NCI-H69 (cell line): ENCODE data around the gene AGAP3.

Experiments
- DNase-seq: peaks from one replicate; lab custom pipeline; 2025; lab: John Stamatoyannopoulos, UW

Gene AGAP3

DNA sequence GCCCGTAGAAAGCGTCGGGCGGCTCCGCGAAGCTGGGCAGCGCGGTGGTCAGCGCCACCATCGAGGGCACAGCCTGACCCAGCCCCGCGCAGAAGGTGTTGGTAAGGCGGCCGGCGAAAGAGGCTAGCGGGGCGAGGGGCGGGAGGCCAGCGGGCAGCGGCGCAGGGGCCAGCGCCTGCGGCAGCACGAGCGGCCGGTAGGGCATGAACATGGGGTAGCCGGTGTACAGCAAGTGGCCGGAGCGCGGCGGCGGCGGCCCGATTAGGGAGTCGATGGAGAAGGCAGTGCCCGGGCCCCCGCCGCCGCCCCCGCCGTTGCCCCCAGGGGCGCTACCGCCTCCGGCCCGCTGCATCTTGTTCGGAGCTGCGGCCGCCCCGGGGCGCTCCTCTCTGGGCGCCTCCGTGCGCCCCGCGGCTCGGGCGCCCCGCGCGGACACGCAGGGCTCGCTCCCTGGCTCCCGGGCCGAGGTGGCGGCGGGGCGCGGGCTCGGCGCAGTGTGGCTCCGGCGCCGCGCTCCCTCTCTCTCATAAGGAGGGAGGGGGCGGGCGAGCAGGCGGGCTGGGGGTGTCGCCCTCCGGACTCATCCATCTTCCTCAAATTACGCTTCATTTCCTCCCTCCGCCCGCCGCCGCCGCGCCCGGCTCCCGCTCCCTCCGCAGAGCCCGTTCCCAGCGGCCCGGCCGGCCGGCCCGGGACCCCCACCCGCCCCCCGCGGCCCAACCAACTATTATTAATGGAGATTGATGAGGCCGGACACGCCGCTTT is 81.1 kb downstream of the AGAP3 start, which contains the start of gene GBX1:
GBX1 (minus strand) TSS at position 498 of the 765 bp plus-strand sequence; CDS start at position 352, 146 bp downstream.
- DNase-seq, result peak; percentile 77

DNA sequence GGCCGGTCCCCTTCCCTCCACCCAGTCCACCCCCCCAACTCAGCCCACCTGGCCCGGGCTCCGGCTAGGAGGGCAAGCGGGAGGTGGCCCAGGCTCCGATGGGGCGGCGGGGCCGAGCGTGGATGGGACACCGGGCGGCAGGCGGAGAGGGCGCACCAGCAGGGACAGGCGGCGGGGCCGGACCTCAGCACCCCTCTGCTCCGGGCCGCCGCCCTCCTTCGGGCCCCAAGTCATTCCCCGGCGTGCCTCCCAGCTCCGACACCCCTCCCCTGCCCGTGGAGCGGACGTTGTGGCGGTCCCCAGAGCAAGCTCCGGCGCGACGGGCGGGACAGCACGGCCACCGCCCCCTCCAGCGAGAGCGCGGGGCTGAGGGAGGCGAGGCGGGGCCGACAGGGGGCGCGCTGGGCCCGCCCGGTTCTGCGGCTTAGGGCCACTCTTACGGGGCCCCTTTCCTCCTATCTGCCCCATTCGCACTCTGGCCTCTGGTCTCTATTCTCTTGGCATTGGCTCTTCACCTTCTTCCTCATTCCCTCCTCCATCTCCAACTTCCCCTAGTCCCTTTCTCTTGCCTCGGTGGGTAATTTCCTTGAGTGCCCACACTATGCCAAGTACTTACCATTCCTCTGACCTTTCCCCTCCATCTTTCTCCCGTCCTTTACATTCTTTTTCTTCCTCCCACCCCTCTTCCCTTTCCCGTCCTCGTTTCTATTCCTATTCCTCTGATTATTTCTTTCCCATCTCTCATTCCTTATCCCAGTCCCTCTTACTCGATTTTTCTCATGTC is 81.9 kb downstream of the AGAP3 start:
- DNase-seq, result peak; percentile 59

DNA sequence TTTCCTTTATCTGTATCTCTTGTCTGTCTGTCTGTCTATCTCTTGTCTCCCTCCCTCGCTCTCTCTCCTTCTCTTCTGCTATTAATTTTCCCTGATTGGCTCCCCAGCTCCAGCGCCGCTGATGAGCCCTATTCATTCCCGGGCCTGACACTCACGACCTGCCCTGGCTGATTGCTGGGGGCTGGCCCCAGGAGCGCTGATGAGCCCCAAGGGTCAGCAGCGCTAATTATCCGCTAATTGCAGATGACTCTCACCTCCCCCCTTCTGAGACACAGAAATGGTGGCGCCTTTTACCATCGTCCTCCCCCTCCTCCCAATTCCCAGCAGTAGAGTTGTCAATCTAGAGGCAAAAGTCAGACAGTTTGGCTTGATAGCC is 82.5 kb downstream of the AGAP3 start:
- DNase-seq, result no peak

DNA sequence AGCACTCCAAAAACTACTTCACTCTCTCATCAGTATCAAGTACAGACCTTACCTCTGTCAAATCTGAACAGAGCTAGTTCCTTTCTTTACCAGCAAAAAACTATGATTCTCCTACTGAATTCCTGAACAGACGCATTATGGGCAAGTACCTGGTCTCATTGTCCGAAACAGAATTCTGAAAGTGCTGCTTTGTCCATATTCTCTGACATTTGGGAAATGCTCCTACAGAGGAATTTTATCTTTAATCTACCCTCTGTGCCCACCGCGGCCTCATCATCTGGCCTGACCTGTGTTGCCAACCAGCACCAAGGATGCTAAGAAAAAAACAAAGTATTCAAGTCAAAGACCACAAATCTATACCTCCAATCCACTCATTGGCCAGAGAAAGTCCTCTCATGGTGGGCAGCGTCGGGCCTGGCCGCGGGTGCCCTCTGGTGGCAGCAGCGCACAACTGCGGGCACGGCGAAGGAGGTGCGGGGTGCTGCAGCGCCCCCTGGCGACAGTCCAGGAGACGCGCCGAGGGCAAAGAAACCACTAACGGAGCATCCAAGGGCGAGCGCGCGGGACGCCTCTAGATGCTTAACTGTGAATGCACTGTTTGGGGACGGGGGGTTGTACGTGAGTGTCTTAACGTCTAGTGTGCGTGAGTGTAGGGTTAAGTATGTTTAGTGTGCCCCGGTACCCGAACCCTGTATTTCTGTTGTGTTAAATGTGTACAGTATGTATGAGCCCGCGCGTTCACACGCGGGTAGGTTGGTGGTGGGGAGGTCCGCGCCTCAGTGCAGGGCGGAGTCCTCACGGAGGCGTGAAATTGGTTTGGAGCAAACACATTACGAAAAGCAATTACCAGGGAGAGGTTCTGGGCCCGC is 86.2 kb downstream of the AGAP3 start:
- DNase-seq, result peak; percentile 74

DNA sequence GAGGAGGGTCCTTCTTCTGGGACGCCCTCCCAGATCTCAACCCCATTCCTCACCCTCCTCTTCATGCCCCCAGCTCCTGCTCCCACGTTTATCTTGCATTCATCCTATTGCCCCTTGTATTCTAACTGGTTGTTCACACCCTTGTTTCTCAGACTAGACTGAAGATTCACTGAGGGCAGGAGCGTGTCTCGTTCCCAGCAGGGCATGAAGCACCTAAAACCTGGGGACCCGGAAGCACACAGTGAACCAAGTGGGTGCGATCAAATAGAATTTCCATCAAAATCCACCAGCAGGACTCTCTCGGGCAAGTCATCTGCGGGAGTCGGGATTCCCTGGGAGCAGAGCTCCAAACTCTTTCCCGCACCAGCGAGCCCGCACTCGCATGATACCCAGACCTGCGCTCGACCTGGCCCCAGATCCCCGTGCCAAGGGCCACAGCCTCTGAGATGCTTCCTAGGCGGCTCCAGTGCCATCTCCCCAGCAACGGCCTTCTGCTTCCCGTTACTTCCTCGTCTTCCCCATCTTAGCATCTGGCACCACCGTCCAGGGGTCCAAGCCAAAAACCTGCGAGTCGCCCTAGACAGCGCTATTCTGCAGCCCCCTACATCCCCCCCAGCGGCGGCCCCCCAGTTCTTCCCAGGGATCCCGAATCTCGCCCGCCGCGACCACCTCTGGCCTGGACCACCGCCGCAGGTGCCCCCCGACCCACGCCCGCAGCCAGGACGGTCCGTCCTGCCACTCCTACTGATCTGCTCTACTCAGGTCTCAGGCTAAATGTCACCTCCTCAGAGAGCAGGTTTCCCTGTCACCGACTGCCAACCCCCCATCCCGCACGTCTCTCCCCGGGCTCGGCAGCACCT is 87.3 kb downstream of the AGAP3 start:
- no peak for DNase-seq

DNA sequence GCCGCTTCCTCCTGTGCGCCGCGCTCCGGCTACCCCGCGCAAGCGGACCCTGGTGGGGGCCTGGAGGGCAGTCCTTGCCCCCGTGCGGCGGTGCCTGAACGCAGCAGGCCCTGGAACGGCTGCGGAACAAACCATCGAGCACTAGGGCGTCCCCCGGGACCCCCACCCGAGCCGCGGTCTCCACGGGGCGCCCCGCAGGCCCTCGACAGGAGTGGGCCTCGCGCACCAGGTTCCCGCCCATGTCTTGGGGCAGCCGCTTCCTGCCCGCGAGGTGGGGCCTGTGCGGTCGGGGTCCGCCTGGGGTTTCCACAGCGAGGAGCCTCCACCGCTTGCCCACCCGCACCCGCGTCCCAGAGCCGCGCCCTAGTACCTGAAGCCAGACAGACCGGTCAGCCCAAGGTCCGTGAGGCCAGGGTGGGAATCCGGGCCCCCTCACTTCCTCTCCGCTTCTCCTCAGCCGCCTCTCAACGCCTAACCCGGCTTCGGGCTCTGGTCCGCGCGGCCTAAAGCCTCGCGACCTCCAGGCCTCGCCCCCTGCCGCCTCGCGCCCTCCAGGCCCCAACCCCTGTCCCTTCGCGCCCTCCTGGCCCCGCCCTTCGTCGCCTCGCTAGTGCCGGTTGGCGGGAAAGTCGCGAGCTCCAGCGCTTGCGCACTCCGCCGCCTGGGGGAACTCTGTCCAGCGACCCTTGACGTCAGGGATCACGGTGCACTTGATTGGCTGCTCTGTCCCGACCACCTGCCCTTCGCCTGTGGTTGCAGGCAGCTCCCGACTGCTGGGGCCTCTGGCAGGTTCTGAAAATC is 88.2 kb downstream of the AGAP3 start:
- no peak for DNase-seq

DNA sequence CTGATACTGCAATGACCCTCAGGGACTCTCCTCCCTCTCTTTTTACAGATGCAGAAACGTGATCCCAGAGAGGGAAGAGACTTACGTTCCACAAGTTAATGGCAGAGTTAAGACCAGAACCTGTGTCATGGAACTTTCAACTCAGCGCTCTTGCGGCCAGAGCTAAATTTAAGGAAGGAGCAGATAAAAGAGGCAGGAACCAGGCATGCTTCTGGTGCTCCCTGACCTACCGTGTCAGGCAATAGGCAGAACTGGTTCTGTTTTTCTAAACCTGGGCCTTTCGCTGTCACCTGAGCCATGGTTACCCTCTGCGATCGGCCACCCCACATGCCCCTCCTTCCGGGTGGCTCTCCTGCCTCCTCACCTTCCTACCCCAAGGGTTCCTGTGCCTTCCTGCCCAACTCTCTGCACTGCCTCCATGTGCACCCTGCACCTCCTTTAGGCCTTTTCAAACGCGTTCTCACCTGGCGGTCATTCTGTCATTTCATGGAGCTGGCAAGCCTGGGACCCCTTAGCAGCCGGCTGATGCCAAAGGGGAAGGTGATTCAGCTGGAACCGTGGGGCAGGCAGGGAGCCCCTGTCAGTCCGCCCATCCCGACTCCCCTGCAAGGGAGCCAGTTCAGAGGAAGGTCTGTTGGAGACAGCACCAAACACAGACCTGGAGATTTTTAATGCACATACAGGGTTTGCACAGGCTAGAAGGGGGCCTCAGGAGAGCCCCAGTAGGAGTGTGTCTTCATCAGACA is 88.9 kb downstream of the AGAP3 start:
- DNase-seq, result no peak

DNA sequence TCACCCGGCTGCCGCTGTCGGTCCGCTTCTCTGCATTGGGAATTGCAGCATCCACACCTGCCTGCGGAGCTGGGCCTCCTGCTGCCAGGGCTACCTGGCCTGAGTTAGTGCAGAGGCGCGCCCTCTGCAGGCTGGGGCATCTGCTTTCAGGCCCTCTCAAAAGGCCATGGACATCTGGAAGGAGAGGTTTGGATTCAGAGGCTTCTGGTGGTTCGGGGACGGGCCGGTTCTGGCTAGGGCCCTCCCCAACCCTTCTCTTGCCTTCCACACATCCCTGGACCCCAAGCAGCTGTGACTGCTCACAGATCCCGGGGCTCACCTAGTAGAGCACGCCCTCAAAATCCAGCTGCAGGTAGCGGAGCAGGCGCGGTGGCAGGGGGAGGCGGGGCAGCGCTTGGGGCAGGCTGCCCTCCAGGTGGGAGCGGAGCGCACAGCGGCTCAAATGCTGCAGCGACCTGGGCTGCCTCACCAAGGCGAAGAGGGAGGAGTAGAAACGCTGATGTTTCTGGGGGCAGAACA is 89.6 kb downstream of the AGAP3 start:
- DNase-seq, result peak; percentile 45

DNA sequence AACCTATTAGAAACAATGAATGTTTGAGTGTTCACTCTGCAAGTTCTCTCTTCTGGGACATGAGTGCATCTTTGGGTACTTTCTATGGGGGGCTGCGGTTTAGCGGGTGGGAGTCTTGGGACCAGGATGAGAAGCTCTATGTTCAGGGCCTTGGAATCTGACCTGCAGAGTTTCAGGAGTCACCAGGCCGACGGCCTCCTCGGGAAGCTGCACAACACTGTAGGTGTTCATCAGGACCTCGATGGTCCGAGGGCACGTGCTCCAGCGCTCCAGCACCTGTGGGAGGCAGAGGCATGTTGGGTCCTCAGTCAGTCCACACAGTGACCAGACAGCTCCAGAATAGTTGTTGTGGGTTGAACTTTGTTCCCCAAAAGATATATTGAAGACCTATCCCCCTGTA is 90.1 kb downstream of the AGAP3 start:
- DNase-seq, result no peak

DNA sequence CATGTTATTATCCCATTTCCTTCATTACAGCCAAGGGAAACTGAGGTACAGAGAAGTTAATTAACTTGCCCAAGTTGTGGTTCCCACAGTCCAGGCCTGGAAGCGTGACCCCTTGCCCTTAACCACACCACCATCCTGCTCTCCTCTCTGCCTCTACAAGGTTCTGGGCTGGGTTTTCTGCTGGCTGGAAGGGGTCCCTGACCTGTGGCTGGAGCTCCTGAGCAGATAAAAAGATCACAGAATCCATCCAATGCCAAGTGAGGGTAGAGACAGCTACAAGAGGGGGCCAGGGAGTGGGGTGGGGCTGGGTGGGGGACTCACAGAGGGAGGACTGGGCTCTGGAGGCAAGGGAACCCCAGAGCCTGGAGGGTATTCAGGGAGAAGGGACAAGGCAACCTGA is 91.0 kb downstream of the AGAP3 start:
- no peak for DNase-seq

DNA sequence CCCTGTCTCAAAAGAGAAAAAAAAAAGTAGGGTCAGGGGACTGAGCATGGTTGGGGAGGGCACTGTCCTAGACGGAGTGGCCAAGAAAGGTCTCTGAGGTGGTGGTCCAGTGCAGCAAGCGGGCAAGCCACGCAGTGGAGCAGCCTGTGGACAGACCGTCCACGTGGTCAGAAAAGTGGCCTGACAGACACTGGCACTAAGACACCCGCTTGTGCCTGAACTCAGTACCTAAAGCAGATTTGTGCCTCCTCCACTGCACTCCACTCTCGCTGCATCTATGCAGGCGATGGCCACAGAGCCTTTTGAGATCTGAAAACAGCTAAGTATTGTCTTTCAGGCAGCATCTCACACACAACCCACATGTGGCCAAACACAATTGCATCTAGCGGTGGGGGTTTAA is 92.0 kb downstream of the AGAP3 start:
- DNase-seq, result no peak

DNA sequence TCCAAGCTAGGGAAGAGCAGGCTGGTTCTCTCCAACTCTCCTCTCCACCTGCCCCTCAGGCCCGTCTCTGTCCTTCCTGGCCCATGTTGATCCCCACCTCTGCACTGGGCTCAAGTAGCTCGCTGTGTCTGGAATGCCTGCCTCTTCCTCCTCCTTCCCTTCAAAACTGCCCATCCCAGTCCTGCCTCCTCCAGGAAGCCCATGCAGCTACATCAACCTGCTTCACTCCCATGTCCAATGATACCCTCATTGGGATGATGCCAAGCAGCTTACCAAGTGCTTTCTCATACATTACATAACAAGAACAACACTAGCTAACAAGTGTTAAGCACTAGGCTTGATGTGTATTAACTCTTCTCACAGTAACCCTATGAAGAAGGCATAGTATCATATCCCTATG is 92.6 kb downstream of the AGAP3 start:
- DNase-seq, result no peak

DNA sequence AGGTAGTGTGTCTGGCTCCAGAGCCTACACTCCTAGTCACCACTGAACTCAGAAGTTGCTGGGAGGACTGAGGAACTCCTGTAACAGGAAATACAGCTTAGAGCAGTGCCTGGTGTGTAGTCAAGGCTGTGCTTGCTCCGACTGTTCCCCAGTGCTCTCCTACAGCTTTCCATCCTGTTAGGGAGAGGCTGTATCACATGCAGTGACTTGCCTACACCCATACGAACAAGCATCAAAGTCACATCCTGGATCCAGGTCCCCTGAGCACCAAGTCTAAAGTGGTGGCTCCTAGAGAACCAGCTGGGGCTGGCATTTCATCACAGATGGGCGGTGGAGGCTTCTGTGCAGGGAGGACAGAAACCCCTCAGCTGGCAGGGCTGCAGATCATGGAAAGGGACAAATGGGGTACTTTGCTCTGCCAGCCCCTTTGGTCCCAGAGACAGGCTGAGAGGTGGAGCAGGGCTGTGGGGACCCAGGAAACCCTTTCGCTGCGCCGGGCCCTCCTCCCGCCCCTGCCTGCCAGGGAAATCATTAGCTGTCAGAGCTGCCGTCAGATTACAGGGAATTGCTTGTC is 93.1 kb downstream of the AGAP3 start:
- DNase-seq, result no peak

DNA sequence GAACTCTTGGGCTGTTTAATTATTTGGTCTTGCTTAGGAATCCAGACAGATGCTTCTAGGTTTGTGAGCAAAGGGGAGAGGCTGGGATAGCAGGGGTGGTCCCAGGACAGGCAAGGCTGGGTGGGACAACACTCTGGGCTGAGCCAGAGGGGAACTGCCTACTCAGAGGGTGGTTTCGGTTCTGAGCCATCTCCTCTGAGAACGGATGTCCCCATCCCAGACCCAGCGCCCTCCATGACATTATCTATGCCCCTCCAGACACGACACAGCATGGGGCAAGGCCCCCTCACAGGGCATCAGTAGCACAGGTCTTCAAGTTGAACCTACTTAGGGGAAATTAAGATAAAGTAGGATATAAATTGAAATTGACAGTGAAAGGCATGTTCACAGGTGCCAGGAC is 93.7 kb downstream of the AGAP3 start:
- DNase-seq, result no peak

DNA sequence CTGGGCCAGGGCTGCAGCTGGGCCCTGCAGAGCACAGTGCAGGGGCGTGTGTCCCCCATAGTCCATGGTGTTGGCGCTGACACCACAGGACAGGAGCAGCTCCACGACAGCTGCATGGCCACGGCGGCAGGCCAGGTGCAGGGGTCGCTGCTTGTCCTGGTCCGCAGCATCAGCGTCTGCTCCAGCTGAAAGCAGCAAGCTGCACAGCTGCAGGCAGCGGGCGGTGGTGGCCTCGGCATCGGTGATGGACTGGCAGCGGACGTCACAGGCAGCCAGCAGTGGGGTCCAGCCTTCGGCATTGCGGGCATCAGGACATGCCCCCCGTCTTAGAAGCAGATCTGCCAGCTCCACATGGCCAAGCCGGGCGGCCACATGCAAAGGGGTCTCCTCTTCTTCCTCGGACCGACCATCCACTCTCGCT is 94.7 kb downstream of the AGAP3 start:
- DNase-seq, result no peak

DNA sequence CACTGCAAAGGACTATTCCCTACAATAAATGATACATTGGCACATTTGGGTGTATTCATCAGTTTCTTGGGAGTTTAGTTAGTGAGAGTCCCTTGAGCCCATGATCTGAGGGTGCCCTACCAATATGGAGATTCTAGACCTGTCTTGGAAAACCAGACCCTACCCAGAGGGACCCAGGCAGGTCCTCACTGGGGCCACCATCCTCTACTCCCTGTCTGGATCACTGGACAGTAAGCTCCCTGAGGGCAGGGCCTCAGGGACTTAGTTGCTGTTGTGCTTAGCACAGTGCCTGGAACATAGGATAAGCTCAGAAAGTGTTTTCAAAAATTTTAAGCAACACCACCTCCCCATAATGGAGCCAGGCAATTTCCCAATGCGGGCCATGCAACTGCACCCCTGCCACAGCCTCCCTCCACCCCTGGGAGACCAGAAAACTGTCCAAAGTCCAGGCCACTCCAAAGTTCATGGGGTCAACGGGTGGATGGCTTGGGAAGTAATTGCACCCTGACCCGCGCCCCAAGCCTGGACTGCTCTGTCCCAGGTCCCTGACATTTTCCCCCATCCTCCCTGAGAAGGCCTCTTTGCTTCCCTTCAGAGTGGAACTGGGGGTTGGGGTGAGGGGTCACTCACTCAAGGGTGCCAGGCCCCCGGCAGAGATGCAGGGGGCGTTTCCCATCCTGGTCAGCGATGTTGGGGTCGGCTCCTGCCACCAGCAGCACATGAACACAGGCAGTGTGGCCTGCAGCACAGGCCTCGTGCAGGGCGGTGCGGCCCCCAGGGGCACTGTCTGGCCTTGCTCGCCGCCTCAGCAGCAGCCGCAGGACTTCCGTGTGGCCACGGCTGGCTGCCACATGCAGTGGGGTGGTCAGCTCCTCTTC is 99.7 kb downstream of the AGAP3 start:
- DNase-seq, result no peak

DNA sequence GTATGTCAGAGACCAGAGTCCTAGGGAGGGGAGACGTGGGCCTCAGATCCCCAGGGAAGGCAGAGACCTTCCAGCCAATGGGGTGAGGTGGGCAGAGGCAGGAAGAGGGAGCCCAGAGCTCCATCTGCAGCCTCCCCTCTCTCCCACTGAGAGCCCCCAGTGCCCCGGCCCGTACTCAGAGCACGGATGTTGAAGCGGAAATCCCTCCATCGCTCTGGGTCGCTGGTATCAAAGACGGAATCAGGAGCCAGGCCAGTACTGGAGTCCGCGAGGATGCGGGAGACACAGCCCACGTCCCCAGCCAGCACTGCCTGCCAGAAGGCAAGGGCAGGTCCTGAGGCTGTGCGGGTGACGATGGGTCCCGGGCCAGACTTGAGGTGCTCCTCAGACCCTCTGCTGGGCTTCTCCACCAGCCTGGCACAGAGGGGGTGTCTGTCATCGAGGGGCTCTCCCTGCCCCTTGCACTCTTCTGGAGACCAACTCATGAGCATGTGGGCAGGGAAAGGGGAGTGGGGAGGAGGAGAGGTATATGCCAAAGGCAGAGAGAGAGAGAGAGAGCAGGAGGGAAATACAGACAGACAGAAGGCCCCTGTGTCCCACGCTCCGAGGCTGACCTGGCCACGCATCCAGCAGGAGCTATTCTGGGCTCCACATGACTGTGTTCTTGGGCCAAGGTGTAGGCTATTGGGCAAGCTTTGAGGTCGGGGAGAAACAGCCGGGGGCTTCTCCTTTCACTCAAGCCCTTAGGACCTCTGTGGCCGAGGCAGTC is 100.5 kb downstream of the AGAP3 start, which contains the start of gene ASB10:
ASB10 (minus strand) TSS at position 611 of the 769 bp plus-strand sequence; CDS start at position 491, 120 bp downstream.
- DNase-seq, result no peak
